Activated CD8-positive, alpha-beta memory T cell treated with anti-CD3 and anti-CD28 coated beads for 48 hours (primary cell): ENCODE measurements around the gene DOCK9.
A peak's percentile ranks its signal among the peaks of the same experiment; 100 is the strongest.
"Not testable (repeated sequence)": the region's sequence is repeated elsewhere in the genome, so short reads cannot be mapped to it uniquely, and the experiment has no call there.

Experiments
- DNase-seq, 3 experiments: peaks; one replicate each; pipeline ENCODE4 v3.0.0-alpha.2; 2020; ENCODE audit warnings: low read depth in 2 of 3, low spot score in 2 of 3

Gene DOCK9

GRCh38 chr13:98918771-98919170 lies 59.1 kb downstream of the DOCK9 start:
- no peak for DNase-seq

GRCh38 chr13:98917116-98917515 lies 60.7 kb downstream of the DOCK9 start:
- DNase-seq: no peak

GRCh38 chr13:98916403-98916802 lies 61.5 kb downstream of the DOCK9 start:
- no peak for DNase-seq

GRCh38 chr13:98915981-98916380 lies 61.9 kb downstream of the DOCK9 start:
- no peak for DNase-seq

GRCh38 chr13:98915563-98915962 lies 62.3 kb downstream of the DOCK9 start:
- no peak for DNase-seq

GRCh38 chr13:98913741-98914140 lies 64.1 kb downstream of the DOCK9 start:
- no peak for DNase-seq

- DNase-seq: no peak
Measured at GRCh38 chr13:98912846-98913245, 65.0 kb downstream of the DOCK9 start.

GRCh38 chr13:98910501-98910951 lies 67.3 kb downstream of the DOCK9 start:
- no peak for DNase-seq

- peak in 1 of 3 experiments; percentile 2 for DNase-seq
Measured at GRCh38 chr13:98909016-98909415, 68.8 kb downstream of the DOCK9 start.

GRCh38 chr13:98906746-98907502 lies 70.9 kb downstream of the DOCK9 start:
- no peak for DNase-seq

- DNase-seq: no peak
Measured at GRCh38 chr13:98905199-98905598, 72.7 kb downstream of the DOCK9 start.

GRCh38 chr13:98900442-98900841 lies 77.4 kb downstream of the DOCK9 start:
- DNase-seq: no peak

GRCh38 chr13:98897706-98898105 lies 80.2 kb downstream of the DOCK9 start:
- no peak for DNase-seq

- no peak for DNase-seq
Measured at GRCh38 chr13:98896868-98897144, 81.1 kb downstream of the DOCK9 start.

- DNase-seq: no peak
Measured at GRCh38 chr13:98896083-98896867, 81.6 kb downstream of the DOCK9 start.

GRCh38 chr13:98894814-98895213 lies 83.0 kb downstream of the DOCK9 start:
- DNase-seq: not testable (repeated sequence)

GRCh38 chr13:98893371-98893770 lies 84.5 kb downstream of the DOCK9 start:
- DNase-seq: no peak

GRCh38 chr13:98892821-98893220 lies 85.0 kb downstream of the DOCK9 start:
- DNase-seq: no peak

GRCh38 chr13:98892077-98892476 lies 85.8 kb downstream of the DOCK9 start:
- no peak for DNase-seq

GRCh38 chr13:98890925-98891324 lies 86.9 kb downstream of the DOCK9 start:
- DNase-seq: no peak

- DNase-seq: peak in 2 of 3 experiments; percentile 18 to 19
Measured at GRCh38 chr13:98890186-98890585, 87.7 kb downstream of the DOCK9 start.

- no peak for DNase-seq
Measured at GRCh38 chr13:98889419-98890085, 88.3 kb downstream of the DOCK9 start.
